ENCODE results near the gene EBLN2.
A peak's percentile ranks its signal among the peaks of the same experiment; 100 is the strongest.

Gene EBLN2

GRCh38 chr3:73094129-73094528 lies 32.7 kb downstream of the EBLN2 start:
- no peak for TF ChIP-seq CTCF (IDR thresholded peaks at IDR 0.05; ENCODE audit: low read depth, low read length)
- H3K4me3 ChIP-seq (ENCODE audit: low read depth, low read length), result no peak overlapping the region

GRCh38 chr3:73094951-73095350 lies 33.5 kb downstream of the EBLN2 start:
- no peak for TF ChIP-seq CTCF (IDR thresholded peaks at IDR 0.05; ENCODE audit: low read depth, low read length)
- no peak overlapping the region for H3K4me3 ChIP-seq (ENCODE audit: low read depth, low read length)

- H3K4me3 ChIP-seq (ENCODE audit: low read depth, low read length), result no peak overlapping the region
- no peak for TF ChIP-seq CTCF (IDR thresholded peaks at IDR 0.05; ENCODE audit: low read depth, low read length)
Measured at GRCh38 chr3:73096169-73096568, 34.7 kb downstream of the EBLN2 start.

- TF ChIP-seq CTCF (IDR thresholded peaks at IDR 0.05; ENCODE audit: low read depth, low read length), result no peak
- H3K4me3 ChIP-seq (ENCODE audit: low read depth, low read length), result no peak overlapping the region
Measured at GRCh38 chr3:73098026-73098425, 36.6 kb downstream of the EBLN2 start.

- TF ChIP-seq CTCF (IDR thresholded peaks at IDR 0.05; ENCODE audit: low read depth, low read length), result no peak
- H3K4me3 ChIP-seq (ENCODE audit: low read depth, low read length), result no peak overlapping the region
Measured at GRCh38 chr3:73098873-73099272, 37.4 kb downstream of the EBLN2 start.

GRCh38 chr3:73100741-73101559 lies 39.5 kb downstream of the EBLN2 start:
- TF ChIP-seq CTCF (IDR thresholded peaks at IDR 0.05; ENCODE audit: low read depth, low read length), result peak; percentile 91
- no peak overlapping the region for H3K4me3 ChIP-seq (ENCODE audit: low read depth, low read length)

GRCh38 chr3:73101881-73102280 lies 40.4 kb downstream of the EBLN2 start:
- no peak for TF ChIP-seq CTCF (IDR thresholded peaks at IDR 0.05; ENCODE audit: low read depth, low read length)
- no peak overlapping the region for H3K4me3 ChIP-seq (ENCODE audit: low read depth, low read length)

Measured in WI38 (cell line).